Stomach smooth muscle (tissue), 2 donors: ENCODE results near the gene OXLD1.

Experiments used
- H3K27ac ChIP-seq: one replicate; pipeline ENCODE4 v1.7.0; 2013; ENCODE audit warnings: mild to moderate bottlenecking, low read length, inconsistent platforms
- H3K27me3 ChIP-seq, 2 donors: one replicate each; pipeline ENCODE4 v1.7.0; 2013; ENCODE audit warnings: low read length in 2 of 2; ENCODE audit not compliant: insufficient read depth in 2 of 2, control insufficient read depth in 1 of 2
- H3K36me3 ChIP-seq, 2 donors: one replicate each; pipeline ENCODE4 v1.7.0; 2013; ENCODE audit warnings: low read length in 2 of 2; ENCODE audit not compliant: control insufficient read depth in 2 of 2, insufficient read depth in 2 of 2
- H3K4me1 ChIP-seq: one replicate; pipeline ENCODE4 v1.7.0; 2013; ENCODE audit warnings: low read length; ENCODE audit not compliant: control insufficient read depth, insufficient read depth
- H3K4me3 ChIP-seq, 2 donors: one replicate each; pipeline ENCODE4 v1.7.0; 2013; ENCODE audit warnings: low read length in 2 of 2
- H3K9ac ChIP-seq, 2 donors: one replicate each; pipeline ENCODE4 v1.7.0; 2013; ENCODE audit warnings: low read length in 2 of 2, mild to moderate bottlenecking in 1 of 2
- H3K9me3 ChIP-seq, 2 donors: one replicate each; pipeline ENCODE4 v1.7.0; 2013; ENCODE audit warnings: low read length in 2 of 2; ENCODE audit not compliant: control insufficient read depth in 2 of 2
- donor health status: healthy.
- donor health status: Pancreatic carcinoma.

The OXLD1 gene

GRCh38 chr17:81666342-81667191 is at the start of gene OXLD1, which contains the start of gene CCDC137:
Gene OXLD1 (minus strand): TSS chr17:81666605. CDS start chr17:81666577, 28 bp downstream.
Gene CCDC137 (plus strand): TSS chr17:81666737. CDS start chr17:81666767, 30 bp downstream.
- Histone ChIP-seq H3K36me3 (peaks cover 10 to 11% of the 10 kb centered on the region in 2 donors), H3K4me1 (peaks cover 17% of the 10 kb centered on the region), H3K27me3 (no peaks in the 10 kb centered on the region), H3K9ac (peak within 1 kb of the TSS; percentile 83 to 89), H3K27ac (peak within 1 kb of the TSS; percentile 66), H3K9me3 (no peaks in the 10 kb centered on the region), H3K4me3 (peak within 1 kb of the TSS; percentile 90)

GRCh38 chr17:81715107-81715871 is 48.9 kb upstream of the OXLD1 start:
- peaks cover 0 to 6% of the 10 kb centered on the region in 2 donors for H3K27me3 ChIP-seq
- peaks cover 27% of the 10 kb centered on the region for H3K4me1 ChIP-seq
- no peaks in the 10 kb centered on the region for H3K9me3 ChIP-seq

GRCh38 chr17:81714412-81715106 is 48.2 kb upstream of the OXLD1 start:
- H3K27ac ChIP-seq = no peak overlapping the region
- H3K9ac ChIP-seq = no peak overlapping the region
- H3K4me3 ChIP-seq = no peak overlapping the region
- no peaks in the 10 kb centered on the region for H3K36me3 ChIP-seq
- H3K27me3 ChIP-seq = peaks cover 0 to 6% of the 10 kb centered on the region in 2 donors
- peaks cover 30% of the 10 kb centered on the region for H3K4me1 ChIP-seq
- no peaks in the 10 kb centered on the region for H3K9me3 ChIP-seq

More at GRCh38 chr17:81715107-81715871, 48.9 kb upstream of the OXLD1 start:
- Histone ChIP-seq H3K36me3 (no peaks in the 10 kb centered on the region), H3K9ac (no peak overlapping the region), H3K4me3 (no peak overlapping the region), H3K27ac (no peak overlapping the region)

- H3K9me3 ChIP-seq = no peaks in the 10 kb centered on the region
- peaks cover 30% of the 10 kb centered on the region for H3K4me1 ChIP-seq
- H3K9ac ChIP-seq = no peak overlapping the region
- peak overlapping the region in 1 of 2 donors; percentile 15 for H3K4me3 ChIP-seq
- H3K27ac ChIP-seq = no peak overlapping the region
- no peaks in the 10 kb centered on the region for H3K36me3 ChIP-seq
- peaks cover 0 to 6% of the 10 kb centered on the region in 2 donors for H3K27me3 ChIP-seq
Observed at GRCh38 chr17:81713556-81714411, 47.4 kb upstream of the OXLD1 start.

DNA sequence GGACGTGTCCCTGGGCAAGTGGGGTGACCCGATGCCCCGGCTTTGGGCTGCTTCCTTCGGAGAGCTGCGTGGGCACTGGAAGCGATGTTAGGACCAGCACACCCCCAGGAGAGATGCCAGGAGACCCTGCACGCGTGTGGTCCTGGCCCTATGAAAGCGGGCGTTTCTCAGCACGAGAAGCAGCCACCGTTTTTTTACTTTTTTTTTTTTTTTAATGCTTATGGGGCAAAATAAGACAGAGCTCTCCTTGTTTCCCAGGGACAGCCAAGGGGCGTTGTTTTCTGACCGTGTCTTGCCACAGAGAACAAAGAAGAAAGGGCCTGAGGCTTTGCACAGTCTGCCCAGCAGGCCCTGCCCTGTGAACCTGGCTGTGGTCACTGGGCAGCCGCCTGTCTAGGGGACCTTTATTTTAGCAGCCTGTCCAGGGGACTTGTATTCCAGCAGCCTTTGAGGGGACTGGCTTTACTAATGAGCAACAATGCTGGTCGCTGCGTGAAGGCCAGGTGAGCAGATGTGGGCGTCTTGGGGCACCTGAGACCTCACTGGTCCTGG is 46.7 kb upstream of the OXLD1 start:
- Histone ChIP-seq H3K27ac (no peak overlapping the region), H3K4me1 (peaks cover 30% of the 10 kb centered on the region), H3K27me3 (peaks cover 0 to 6% of the 10 kb centered on the region in 2 donors)

DNA sequence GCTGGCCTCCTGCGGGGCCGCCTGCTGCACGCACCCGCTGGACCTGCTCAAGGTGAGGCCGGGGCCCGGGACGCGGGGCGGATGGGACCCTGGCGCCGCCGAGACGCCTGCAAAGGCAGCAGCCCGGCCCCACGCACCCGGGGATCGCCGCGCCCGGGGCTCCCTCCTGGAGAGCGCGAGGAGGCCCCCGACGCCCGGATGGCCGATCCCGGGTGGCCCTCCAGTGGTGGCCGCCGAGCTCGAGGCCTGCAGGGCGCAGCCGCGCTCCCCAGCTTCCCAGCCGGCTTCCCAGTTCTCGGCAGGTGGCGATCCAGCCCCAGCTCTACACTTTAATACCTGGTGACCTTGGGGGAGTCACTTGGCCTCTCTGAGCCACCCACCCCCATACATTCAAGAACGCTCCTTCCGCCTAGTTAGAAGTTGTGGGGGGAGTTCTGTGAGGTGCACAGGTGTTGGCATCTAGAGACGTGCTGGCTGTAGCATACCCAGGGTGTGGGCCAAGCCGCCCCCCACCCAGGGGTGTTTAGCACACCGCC is 46.1 kb upstream of the OXLD1 start:
- no peak overlapping the region for H3K27ac ChIP-seq
- peak overlapping the region; percentile 1 to 75 for H3K4me3 ChIP-seq
- no peaks in the 10 kb centered on the region for H3K36me3 ChIP-seq
- H3K9me3 ChIP-seq = no peaks in the 10 kb centered on the region
- peaks cover 0 to 6% of the 10 kb centered on the region in 2 donors for H3K27me3 ChIP-seq
- H3K9ac ChIP-seq = peak overlapping the region; percentile 14 to 58
- peaks cover 30% of the 10 kb centered on the region for H3K4me1 ChIP-seq

More for the DNA sequence above, 46.7 kb upstream of the OXLD1 start:
- Histone ChIP-seq H3K9me3 (no peaks in the 10 kb centered on the region), H3K9ac (peak overlapping the region; percentile 14 to 58), H3K36me3 (no peaks in the 10 kb centered on the region), H3K4me3 (peak overlapping the region; percentile 1 to 75)

- H3K36me3 ChIP-seq = peaks cover 0 to under 1% of the 10 kb centered on the region in 2 donors
- H3K27ac ChIP-seq = no peak within 1 kb of the TSS
- H3K4me3 ChIP-seq = peak within 1 kb of the TSS; percentile 43 to 75
- peaks cover 0 to 6% of the 10 kb centered on the region in 2 donors for H3K27me3 ChIP-seq
- H3K4me1 ChIP-seq = peaks cover 30% of the 10 kb centered on the region
- no peaks in the 10 kb centered on the region for H3K9me3 ChIP-seq
- H3K9ac ChIP-seq = peak within 1 kb of the TSS; percentile 33 to 58
Observed at GRCh38 chr17:81711814-81712467, 45.5 kb upstream of the OXLD1 start, which contains the start of gene SLC25A10. Gene SLC25A10 (plus strand): TSS chr17:81712284. CDS start chr17:81712427, 143 bp downstream.

DNA sequence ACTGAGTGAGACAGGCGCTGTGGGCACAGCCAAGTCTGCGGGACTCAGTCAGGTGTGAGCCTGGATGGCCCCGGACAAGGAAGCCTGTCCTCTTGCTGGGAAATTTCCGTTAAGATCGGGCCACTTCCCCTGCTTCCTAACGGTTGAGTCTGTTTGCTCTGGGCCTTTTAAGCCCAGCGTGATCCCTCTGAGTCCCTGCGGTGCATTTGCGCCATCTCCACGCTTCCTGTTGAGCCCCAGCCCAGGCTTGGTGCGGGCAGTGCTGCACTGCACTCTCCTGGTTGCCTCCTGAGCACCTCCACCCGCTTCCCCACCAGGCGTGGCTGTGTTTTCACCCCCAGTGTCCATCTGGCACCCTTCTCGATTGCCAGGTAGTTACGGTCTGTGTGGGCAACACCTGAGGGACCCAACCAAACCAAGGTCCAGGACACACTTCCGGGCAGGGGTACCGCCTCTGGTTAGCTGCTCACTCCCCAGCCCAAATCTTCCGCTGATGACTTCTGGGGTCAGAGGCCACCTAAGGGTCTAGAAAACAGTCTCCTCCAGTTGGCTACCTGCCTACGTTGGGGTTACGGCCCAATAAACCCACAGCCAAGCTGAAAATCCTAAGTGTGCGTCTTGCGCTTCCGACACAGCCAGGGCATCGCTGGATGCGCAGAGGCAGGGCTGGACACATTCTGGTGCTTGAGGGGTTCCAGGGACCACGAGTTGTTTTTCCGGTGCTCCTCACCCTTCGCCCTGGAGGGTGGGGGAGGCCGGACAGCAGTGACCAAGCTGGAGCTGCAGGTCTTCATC is 44.3 kb upstream of the OXLD1 start:
- Histone ChIP-seq H3K4me3 (peak overlapping the region in 1 of 2 donors; percentile 75), H3K9ac (peak overlapping the region in 1 of 2 donors; percentile 36)

More for the DNA sequence above, 44.3 kb upstream of the OXLD1 start:
- Histone ChIP-seq H3K27me3 (peaks cover 0 to 6% of the 10 kb centered on the region in 2 donors), H3K36me3 (peaks cover 5 to 6% of the 10 kb centered on the region in 2 donors), H3K27ac (no peak overlapping the region), H3K9me3 (no peaks in the 10 kb centered on the region), H3K4me1 (peaks cover 30% of the 10 kb centered on the region)
